HG02678 (cell line): Measurements from ENCODE around the gene ANTXR2.
A peak's percentile ranks its signal among the peaks of the same experiment; 100 is the strongest.

Experiments used
- ATAC-seq: cut with Tn5 transposase; IDR thresholded peaks from one replicate; pipeline ENCODE4 v1.9.1; 2021; ENCODE audit warnings: mild to moderate bottlenecking, moderate library complexity; ENCODE audit not compliant: unreplicated experiment

Gene ANTXR2

DNA sequence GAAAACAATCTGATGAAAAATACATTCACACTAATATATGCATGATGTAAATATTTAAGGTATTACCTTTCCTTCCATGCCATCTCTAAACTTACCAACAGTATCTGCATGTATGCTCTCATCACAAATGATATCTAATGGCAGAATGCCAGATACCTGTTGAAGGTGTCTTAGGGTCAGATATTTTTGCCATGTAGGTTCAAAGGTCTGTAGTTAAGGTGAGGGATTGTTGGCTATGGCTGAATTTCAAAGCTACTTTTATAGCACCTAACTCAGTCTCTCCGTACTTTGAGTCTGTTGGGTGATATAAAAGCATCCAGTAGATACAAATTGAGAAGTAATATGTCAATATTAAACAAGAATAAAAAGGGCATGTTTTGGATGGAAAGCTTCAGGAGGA is 19.8 kb upstream of the ANTXR2 start:
- no peak for ATAC-seq

DNA sequence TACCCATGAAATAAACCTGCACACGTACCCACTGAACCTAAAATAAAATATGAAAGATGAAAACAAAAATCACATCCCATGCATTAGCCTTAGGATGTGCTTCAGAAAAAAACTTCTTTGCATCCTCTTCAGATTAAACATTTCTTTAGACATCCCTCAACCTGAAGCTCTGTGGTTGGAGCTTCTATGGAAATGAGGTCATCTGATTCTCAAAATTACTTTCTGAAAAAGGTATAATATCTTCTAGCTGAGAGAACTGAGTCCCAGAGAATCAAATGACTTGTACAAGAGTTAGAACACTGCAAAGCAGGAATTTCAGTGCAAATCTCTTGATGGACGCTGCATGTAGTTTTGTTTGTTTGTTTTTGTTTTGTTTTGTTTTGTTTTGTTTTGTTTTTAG is 19.1 kb upstream of the ANTXR2 start:
- no peak for ATAC-seq

DNA sequence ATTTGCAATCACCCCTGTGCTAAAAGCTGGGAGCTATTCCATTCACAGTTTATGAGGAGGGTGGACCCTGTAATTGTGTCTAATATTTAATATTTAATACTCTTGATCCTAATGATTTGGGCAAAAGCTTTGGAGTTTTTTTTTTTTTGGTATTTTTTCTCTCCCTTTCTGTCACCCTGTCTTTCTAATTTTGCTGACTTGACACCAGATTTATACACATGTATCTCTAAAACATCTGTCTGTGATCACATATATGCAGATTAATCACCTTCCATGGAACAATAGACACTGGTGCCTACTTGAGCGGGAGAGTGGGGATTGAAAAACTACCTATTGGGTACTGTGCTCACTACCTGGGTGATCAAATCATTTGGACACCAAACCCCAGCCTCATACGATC is 18.7 kb upstream of the ANTXR2 start:
- ATAC-seq: no peak

DNA sequence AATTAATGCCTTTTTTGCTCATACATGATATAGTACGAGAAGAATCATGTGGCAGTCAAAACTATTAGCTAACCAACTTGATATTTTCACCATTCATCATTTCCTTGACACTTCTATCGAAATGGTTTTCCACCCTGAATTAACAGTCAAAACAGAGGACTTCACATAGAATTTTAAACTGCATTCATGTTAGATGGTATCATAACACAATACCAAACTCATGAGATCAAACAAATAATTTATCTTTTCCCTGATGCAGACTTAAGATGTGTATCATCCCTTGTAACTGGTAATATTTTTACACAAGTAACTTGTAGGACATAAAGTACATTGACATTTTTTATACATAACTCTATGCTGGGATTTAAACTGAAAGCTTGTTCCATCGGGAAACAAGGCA is 18.2 kb upstream of the ANTXR2 start:
- no peak for ATAC-seq

DNA sequence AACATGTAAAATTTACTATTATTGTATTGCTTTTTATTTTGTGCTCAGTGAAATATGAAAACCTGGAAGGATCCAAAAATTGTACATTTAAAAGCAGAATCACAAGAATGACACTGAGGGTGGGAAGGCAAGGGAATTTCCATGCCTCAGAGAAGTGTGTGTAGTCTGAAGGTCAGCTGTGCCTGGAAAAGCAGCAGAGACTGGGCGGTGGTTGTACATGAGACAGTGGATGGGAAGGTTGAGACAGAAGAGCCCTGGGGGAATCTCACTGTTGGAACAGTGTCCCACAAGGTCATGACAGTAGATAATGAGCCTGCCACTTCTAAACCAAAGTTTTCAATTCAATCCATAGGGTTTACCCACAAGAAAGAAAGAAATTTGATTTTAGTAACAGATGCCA is 17.1 kb upstream of the ANTXR2 start:
- no peak for ATAC-seq

DNA sequence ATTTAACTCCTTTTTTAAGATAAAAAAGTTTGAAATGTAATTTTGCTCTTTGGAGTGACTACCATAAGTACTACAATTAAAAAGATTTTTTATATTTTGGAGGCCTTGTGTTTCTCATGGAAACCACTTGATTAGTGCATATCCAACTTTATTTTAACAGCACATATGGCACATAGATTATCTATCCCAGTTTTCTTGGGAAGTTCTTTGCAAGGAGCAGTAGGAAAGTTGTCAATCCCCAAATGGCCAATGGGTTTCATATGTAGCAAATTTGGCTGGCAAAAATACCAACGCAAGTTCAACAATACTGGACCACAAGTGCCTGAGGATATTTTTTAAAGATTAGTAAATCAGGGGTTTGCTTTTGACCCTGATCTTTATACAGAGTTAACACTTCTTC is 15.4 kb upstream of the ANTXR2 start:
- ATAC-seq: no peak

DNA sequence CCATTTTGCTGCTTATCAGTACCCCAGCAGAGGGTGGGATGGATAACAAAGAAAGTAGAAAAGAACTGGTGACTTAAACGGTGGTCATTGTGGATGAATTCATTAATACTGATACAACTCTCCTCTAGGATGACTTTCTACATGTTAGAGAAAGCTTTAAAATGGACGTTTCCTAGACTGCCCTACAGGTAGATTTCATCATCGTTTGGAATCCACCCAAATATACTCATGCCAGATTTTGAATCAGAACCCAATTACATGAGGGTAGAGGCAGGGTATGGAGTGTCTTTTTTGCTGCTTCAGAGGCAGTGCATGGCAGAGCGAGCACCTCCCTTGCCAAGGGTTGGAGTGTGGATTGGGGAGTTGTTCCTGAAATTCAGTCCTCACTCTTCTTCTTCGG is 13.3 kb upstream of the ANTXR2 start:
- ATAC-seq: no peak

DNA sequence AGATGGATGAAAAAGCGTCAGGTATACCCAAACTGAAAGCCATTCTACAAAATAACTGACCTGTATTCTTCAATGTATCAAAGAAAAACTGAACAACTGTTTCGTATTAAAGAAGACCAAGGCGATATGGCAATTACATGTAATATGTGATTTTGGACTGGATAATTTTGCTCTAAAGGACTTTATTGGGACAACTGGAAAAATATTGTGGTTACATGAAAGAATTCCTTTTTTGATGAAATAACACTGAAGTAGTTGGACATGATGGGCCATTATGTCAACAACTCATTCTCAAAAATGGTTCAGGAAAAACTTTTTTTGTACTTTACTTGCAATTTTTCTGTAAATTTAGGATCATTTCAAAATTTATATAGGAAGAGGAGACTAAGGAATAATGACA is 12.1 kb upstream of the ANTXR2 start:
- no peak for ATAC-seq

DNA sequence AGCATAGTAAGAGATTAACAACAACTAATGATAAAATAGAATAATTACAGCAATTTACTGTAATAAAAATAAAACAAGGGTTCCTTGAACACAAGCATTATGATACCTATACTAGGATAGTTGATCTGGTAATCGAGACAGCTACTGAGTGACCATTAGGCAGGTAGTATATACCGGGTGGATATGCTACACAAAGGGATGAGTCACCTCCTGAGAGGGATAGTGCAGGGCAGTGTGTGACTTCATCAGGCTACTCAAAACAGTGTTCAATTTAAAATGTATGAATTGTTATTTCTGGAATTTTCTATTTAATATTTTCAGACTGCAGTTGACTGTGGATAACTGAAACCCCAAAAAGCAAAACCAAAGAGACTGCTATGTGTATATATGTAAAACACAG is 9.7 kb upstream of the ANTXR2 start:
- ATAC-seq: no peak

DNA sequence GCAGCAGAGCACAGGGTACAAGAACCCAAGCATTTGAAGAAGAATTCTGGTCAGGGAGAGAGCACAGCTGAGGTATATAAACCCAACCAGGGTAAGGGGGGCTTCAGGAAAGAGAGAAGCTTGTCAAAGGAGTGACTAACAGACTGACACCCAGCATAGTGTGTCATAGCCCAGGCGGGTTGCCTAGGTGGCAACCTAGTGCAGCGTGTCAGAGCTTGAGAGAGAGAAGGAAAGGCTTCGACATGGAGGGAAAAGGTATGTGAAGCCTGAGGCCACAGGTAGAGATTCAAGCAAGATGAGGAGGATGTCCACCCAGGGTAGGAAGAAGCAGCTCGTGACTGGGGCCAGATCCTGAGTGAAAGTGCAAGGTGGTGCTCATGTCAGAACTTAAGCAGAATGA is 8.5 kb upstream of the ANTXR2 start:
- no peak for ATAC-seq

DNA sequence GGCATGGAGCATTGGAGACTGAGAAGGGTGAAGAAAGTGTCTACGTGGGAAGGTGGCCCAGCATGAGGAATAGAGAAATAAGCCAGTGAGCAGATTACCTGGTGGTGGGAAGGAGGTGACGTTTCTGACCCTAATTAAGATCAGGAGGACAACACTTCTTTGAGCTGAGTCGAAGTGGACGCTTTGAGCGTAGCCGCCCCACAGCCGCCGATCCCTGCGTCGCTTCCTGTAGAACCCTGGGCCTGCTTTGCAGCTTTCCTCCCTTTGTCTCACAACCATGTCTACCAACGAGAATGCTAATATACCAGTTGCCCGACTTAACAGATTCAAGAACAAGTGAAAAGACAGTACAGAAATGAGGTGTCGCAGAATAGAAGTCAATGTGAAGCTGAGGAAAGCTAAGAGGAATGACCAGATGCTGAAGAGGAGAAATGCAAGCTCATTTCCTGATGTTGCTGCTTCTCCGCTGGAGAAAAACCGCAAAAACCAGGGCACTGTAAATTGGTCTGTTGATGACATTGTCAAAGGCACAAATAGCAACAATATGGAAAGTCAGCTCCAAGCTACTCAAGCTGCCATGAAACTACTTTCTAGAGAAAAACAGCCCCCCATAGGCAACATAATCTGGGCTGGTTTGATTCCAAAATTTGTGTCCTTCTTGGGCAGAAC is 6.4 kb upstream of the ANTXR2 start:
- ATAC-seq: no peak

DNA sequence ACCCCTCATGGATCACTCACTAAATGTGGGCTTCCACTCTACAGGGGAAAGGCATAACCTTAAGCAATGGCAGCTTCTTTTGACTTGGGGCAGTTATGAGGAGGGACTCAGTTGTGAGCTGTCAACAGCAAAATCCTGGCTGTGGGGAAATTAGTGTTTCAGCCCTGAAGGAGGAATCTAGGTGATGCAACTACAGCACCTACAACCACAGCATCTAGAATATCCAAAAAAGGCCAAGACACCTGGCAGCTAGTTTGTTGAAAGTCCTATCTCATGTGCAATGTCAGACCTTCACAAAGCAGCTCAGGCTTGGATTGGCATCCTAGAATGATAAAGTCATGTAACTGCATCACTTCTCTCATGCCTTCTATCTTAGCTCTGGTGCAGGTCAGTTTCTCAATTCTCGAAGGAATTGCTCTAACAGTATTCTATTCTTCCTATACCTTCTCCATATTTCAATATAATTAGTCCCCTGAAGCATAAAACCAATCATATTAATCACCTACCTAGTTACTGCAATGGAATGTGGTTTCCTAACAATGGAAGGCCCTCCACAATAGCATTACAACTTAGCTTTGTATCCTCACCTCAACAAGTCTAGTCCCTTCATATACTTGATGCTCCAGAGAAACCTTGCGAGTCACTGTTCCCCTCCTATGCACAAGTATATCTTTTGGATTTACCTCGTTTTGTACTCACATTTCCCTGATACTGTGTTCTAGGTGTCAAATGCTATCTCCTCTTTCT is 5.5 kb upstream of the ANTXR2 start:
- ATAC-seq: no peak

DNA sequence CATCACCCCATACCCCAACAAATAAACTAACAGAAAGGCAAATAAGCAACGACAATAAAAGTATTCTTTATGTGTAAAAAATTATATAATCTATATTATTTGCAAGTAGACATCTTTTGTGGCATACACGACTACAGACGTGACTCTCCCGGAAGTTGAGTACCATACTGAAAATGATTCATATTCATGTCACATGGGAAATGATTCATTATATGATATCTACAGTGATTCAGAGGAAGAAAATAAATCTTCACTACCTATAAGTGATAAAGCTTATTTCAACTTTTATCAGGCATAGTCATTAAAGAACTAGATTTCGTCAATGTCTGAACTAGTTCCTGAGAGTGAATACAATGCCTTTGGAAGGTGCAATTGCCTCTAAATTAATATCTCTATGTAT is 4.6 kb upstream of the ANTXR2 start:
- ATAC-seq: no peak

DNA sequence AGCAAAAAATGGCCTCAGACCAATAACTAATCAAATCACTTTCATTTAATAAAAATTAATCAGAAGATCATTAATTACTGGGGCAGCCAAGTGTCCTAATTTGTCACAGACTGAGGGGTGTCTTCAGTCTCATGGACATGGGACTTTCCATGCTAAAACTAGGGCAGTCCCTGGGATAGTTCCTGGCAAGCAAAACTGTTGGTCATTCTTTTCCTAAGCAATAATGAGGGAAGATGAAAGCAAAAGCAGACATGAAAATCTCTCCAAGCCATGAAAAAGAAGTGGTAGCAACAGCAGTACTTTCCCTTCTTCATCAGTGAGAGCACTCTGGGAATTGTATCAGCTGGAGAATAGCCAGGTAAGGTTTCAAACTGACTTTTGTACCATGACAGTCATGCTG is 3.7 kb upstream of the ANTXR2 start:
- no peak for ATAC-seq

DNA sequence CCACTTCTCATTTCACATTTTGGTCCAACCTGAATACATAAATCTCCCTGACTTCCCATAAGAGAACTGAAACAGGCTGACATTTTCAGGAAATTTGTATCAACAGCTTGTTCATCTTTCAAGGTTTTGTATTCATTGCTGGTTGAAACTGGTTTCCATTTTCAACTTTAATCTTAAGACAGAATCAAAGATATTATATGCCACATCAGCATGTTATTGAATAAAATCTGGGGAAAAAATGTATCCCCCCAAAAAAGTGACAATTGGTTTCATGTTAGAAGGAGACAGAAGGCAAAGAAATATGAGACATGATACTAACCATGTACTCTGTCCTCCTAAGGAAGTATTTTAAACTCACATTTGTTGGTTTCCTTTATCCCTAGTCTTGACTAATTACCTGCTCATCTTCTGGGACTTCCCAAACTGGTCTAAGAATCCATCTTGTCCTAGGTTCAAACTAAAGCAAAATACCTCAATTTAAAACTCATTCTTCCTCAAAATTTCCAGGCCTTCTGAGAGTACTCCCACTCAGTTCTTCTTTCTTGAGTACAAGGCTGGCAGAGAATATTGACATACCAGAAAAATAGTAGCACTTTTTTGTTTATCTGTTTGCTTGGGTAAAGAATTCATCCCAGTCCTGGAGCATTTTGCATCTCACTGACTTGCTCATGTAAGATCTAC is 3.1 kb upstream of the ANTXR2 start:
- no peak for ATAC-seq

DNA sequence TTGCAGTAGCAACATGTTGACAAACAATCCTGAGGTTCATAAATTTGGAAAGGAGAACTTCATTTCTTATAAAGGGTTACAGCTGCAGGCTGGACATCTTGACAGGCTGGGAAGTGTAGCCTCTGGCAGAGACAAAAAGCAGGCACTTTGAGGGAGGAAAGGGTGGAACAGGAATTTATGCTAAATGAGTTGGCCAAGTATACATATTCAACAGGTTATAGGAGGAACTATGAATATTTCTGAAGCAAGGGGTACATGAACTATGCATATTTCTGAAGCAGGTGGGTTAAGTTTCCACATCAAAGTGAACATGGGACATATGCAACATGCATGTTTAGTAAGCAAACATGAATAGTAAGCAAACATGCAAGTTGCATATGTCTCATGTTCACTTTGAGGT is 1.6 kb upstream of the ANTXR2 start:
- no peak for ATAC-seq

DNA sequence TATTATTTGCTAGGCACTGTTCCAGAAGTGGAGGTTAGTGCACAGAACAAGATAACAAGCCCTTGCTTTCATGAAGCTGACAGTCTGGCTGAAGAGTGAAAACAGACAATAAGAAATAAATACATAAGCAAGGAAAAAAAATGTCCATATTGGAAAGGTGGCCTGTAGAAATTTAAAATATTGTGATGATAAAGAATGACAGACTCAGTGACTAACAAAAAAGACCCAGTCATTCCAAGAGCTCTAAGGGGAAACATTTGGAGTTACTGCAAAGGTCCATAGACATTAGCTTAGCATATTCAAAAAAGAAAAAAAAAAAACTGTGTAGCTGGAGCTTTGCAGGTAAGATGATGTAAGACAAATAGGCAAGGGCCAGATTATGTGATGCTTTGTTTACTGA is 1.0 kb upstream of the ANTXR2 start:
- ATAC-seq: no peak

DNA sequence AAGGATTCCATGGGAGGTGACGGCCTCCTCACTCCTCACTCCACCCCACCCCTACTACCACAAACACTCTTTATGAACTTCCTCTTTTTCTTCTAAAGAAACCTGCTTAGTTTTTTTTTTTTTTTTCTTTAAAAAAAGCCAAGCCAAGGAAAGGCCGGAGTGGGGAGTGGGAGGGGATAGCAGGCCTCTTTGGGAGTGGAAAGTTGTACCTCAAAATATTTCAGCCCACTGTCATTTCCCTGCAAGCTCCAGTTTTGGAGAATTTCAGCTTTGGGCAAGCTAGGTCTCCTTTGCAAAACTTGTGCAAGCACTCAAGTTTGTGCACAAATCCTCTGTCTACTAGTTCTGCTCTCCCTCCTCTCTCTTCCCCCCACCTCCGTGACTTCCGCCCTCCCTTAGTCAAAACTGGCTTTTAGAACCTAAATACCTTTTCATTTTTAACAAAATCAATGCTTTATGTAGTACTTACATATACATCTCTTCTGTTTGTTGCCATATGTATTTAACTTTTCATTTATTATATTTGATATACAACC is 512 bp upstream of the ANTXR2 start:
- ATAC-seq: peak; percentile 44

DNA sequence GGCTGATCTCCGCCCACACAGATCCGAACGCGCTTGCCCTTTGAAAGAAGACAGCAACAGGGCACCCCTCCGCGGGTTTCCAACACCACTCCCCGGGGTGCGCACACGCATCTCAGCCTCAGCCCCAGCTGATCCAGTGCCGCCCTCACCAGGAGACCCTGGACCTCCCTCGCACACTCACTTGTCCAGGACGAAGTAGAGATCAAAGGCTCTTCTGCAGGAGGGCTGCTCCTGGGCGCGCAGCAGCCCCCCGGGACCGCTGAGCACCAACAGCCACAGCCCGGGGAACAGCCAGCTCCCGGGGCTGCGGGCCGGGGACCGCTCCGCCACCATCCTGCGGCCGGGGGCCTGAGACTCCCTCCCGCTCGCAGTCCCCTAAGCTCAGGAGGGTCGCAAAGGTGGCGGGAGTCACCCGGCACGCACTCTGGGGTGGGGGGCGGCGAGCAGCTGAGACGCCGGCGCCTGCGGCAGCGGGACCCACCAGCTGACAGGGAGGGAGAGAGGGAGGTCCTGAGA is 743 bp downstream of the ANTXR2 start:
- peak; percentile 23 for ATAC-seq

DNA sequence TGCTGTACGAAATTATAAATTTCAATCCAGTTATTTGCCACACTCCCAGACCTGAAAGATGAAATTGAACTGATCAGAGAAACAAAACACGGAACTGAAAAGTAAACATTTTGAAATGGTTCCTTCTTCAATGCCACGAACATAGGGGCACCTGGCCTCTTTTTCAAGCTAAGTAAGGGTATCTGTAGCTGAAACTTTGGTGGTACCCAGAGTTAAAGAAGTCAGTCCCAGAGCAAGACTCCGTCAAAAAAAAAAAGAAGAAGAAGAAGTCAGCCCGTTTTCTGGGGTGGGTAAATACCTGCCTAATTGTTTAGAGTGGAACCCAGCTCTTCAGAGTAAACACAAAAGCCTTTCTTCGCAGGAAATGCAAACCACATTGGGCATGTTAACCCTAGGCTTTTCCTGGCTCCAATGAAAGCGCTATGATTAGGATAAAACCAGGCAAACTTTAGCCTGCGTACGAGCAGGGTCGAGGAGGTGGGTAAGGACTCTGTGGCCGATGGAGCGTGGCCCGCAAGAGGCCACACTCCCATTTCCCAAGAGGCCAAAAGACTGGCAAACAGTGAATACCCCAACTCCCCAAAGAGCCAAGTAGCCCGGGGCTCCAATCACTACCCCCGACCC is 1.3 kb downstream of the ANTXR2 start:
- ATAC-seq: peak; percentile 41

DNA sequence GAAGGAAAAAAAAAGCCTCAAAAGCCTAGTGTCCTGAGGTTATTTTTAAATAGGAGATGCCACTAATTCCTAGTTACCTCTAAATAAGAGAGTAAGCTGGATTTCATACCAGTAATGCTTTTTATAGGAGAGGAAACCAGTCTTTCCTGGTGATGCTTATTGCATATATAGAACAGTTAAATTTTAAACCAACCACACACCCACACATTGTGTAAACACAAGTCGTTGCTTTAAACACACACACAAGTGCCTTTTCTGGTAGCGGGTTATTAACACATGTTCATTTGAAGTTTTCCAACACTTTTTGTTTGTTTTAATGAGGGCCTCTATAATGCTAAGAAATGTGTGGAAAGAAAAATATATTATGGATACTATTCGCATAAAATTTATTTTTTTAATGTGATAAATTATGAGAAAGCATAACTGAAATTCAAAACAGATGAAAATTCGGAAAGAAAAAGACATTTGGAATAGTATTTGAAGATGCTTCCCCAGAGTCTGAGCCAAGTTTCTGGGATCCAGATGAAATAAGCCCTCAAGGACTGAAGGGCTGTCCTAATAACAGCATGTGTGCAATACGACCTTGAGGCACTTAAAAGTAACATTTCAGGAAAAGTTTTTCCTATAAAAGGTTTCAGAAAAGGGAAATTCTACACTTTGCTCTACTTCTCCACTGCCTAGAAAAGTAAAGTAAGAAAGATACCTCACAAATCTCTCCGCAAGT is 2.0 kb downstream of the ANTXR2 start:
- ATAC-seq: no peak
